ENCODE results near the gene DIDO1.
"Not testable (repeated sequence)": the region's sequence is repeated elsewhere in the genome, so short reads cannot be mapped to it uniquely, and the experiment has no call there.

The DIDO1 gene

GRCh38 chr20:62962891-62963613 lies 36.7 kb upstream of the DIDO1 start:
- no peak for DNase-seq (ENCODE audit: low spot score)

- DNase-seq (ENCODE audit: low spot score), result no peak
Observed at GRCh38 chr20:62962221-62962879, 36.0 kb upstream of the DIDO1 start.

- no peak for DNase-seq (ENCODE audit: low spot score)
Observed at GRCh38 chr20:62961799-62962198, 35.5 kb upstream of the DIDO1 start.

DNA sequence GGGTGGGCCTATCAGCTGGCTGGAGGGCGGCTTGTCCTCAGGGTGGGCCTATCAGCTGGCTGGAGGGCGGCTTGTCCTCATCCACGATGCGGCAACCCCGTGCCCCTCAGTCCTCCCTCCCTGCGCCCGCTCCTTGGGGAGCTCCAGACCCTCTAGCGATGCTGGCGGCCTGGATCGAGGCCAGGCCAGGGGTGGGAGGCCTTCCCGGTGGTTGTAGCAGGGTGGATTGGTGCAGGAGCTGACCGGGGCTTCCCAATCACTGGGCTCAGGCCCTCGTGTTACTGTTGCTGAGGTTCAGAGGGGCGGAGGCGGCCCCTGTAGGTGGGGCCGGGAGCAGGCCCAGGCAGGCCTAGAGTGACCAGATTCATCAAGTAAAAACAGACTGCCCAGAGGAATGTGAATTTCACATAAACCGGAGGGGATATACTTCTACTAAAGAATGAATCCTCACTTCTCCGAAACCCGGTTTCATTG lies 35.0 kb upstream of the DIDO1 start:
- no peak for DNase-seq (ENCODE audit: low spot score)

DNA sequence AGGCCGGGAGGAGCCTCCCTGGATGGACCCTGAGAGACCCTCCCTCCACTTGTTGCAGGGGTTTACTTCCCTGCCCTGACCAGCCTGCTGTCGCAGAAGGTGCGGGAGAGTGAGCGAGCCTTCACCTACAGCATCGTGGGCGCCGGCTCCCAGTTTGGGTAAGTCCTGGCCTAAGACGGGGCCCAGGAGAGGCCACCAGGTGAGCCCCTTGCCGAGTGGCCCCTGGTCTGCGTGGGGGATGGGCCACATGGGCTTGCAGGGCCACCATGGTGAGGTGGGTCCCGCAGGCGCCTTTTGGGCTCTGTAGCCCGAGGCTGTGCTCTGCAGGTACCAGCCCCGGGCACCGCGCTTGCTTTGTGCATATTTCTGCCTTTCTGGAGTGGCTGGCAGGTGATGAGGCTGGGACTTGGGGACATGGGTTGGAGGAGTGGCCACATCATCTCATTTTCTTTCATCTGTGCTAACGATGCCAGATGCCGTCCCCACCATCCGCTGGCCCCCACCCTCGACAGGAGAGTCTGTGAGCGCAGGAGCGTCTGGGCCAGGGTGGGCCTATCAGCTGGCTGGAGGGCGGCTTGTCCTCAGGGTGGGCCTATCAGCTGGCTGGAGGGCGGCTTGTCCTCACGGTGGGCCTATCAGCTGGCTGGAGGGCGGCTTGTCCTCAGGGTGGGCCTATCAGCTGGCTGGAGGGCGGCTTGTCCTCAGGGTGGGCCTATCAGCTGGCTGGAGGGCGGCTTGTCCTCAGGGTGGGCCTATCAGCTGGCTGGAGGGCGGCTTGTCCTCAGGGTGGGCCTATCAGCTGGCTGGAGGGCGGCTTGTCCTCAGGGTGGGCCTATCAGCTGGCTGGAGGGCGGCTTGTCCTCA lies 34.4 kb upstream of the DIDO1 start:
- not testable (repeated sequence) for DNase-seq (ENCODE audit: low spot score)

DNA sequence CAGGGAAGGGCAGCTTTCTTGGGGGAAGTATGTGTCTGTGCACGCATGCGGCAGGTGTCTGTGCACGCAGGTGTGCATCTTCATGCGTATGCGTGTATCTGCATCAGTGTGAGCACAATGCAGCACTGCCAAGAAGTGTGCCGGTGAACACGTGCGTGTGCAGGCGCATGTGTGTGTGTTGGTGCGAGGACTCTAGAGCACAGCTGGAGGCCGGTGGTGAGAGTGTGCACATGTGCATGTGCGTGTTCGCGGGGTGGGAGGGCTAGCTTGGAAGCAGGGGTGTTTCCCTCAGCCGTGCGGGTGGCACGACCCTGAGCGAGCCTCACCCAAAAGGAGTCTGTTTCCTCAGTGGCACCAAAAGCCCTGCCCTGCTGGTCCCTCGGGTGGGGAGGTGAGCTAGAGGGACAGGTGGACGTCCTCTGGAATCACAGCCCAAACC lies 33.7 kb upstream of the DIDO1 start:
- no peak for DNase-seq (ENCODE audit: low spot score)

GRCh38 chr20:62959101-62959971 lies 33.0 kb upstream of the DIDO1 start:
- no peak for DNase-seq (ENCODE audit: low spot score)

GRCh38 chr20:62958388-62959100 lies 32.2 kb upstream of the DIDO1 start:
- no peak for DNase-seq (ENCODE audit: low spot score)

DNA sequence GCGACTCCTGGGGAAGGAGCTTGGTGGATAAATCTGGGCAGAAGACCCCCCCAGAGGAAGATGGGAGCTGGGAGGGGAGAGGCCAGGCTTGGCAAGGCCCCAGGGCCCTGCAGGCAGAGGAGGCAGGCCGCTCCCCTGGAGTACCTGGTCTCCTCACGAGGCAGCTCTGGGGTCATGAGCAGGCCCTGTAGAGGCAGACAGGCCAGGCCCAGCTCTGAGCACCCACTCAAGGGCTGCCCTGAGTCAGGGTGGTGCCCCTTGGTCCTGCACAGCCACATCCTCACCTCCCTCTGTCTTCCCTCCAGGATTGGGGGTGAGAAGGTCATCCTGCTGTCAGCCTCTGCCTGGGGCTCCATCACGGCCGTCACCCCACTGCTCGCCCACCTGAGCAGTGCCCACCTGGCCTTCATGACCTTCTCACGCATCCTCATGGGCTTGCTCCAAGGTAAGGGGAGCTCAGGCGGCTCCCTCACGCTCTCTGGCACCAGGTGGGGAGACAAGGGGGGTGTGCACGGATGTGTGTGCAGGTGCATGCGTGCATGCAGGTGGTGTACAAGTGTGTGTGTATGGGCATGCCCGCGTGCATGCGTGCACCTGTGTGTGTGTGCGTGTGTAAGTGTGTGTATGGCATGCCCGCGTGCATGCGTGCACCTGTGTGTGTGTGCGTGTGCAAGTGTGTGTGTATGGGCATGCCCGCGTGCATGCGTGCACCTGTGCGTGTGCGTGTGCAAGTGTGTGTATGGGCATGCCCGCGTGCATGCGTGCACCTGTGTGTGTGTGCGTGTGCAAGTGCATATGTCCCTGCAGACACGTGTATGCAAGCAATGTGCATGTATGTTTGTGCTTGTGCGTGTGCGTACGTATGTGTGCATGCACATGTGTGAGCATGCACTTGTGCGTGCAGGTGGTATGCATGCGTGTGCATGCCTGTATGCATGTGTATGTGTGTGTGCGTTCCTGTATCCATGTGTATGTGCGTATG lies 31.1 kb upstream of the DIDO1 start:
- DNase-seq (ENCODE audit: low spot score), result no peak

- no peak for DNase-seq (ENCODE audit: low spot score)
Observed at GRCh38 chr20:62956387-62957135, 30.3 kb upstream of the DIDO1 start.

- DNase-seq (ENCODE audit: low spot score), result no peak
Observed at GRCh38 chr20:62955519-62956386, 29.4 kb upstream of the DIDO1 start.

GRCh38 chr20:62953839-62954703 lies 27.8 kb upstream of the DIDO1 start:
- peak; percentile 75 for DNase-seq (ENCODE audit: low spot score)

- DNase-seq (ENCODE audit: low spot score), result no peak
Observed at GRCh38 chr20:62952968-62953838, 26.9 kb upstream of the DIDO1 start.

- no peak for DNase-seq (ENCODE audit: low spot score)
Observed at GRCh38 chr20:62952373-62952967, 26.2 kb upstream of the DIDO1 start, which contains the start of gene SLC17A9. Gene SLC17A9, plus strand, starts transcription at chr20:62952709. Its CDS starts 122 bp downstream, at chr20:62952831.

- no peak for DNase-seq (ENCODE audit: low spot score)
Observed at GRCh38 chr20:62951896-62952372, 25.6 kb upstream of the DIDO1 start.

All from CD4-positive, alpha-beta T cell treated with Interleukin-6 at 100 ng/mL for 8 hours (primary cell).